ENCODE results near the gene TCOF1.
A peak's percentile ranks its signal among the peaks of the same experiment; 100 is the strongest.

TCOF1 gene, protein sequence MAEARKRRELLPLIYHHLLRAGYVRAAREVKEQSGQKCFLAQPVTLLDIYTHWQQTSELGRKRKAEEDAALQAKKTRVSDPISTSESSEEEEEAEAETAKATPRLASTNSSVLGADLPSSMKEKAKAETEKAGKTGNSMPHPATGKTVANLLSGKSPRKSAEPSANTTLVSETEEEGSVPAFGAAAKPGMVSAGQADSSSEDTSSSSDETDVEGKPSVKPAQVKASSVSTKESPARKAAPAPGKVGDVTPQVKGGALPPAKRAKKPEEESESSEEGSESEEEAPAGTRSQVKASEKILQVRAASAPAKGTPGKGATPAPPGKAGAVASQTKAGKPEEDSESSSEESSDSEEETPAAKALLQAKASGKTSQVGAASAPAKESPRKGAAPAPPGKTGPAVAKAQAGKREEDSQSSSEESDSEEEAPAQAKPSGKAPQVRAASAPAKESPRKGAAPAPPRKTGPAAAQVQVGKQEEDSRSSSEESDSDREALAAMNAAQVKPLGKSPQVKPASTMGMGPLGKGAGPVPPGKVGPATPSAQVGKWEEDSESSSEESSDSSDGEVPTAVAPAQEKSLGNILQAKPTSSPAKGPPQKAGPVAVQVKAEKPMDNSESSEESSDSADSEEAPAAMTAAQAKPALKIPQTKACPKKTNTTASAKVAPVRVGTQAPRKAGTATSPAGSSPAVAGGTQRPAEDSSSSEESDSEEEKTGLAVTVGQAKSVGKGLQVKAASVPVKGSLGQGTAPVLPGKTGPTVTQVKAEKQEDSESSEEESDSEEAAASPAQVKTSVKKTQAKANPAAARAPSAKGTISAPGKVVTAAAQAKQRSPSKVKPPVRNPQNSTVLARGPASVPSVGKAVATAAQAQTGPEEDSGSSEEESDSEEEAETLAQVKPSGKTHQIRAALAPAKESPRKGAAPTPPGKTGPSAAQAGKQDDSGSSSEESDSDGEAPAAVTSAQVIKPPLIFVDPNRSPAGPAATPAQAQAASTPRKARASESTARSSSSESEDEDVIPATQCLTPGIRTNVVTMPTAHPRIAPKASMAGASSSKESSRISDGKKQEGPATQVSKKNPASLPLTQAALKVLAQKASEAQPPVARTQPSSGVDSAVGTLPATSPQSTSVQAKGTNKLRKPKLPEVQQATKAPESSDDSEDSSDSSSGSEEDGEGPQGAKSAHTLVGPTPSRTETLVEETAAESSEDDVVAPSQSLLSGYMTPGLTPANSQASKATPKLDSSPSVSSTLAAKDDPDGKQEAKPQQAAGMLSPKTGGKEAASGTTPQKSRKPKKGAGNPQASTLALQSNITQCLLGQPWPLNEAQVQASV (N-terminal part only)

DNA sequence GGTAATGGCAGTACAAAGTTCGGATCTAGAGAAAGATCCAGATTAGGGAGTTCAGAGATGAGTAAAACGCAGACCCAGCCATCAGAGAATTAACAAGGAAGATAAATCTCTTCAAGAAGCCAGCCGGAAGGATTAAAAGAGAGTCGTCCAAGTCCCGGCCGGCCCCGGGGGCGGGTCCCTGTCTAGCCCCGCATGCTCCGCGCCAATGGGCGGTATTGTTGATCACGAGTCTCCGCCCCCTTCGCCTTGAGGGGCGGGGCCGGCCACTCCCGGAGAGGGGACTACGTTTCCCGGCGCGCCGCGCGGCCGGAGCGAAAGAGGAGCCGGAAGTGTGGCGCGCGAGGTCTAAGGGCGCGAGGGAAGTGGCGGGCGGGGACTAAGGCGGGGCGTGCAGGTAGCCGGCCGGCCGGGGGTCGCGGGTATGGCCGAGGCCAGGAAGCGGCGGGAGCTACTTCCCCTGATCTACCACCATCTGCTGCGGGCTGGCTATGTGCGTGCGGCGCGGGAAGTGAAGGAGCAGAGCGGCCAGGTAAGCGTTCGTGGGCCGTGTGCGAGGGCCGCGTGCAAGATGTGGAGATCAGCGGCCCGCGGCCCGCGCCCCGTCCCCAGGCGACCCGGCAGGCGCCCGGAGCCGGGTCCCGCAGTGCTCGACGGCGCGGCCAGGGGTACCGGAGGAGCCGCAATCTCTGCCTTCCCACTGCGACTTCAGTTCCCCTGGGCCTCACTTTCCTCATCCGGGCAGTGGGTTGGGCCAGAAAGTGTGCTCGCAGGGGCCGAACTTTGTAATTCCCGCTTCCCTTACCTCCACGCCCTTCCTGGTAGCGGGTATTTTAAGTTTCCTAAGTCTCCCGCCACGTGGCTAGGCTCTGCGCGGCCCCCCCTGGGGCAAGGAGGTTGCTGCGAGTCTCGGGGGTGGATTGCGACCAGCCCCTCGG lies at the start of gene TCOF1:
Gene TCOF1, plus strand, starts transcription at position 372 of the 935 bp plus-strand sequence. Its CDS starts 50 bp downstream, at position 422.
- peak; percentile 93 to 96 (median 95) for DNase-seq (ENCODE audit: low read depth in 3 of 3)

DNA sequence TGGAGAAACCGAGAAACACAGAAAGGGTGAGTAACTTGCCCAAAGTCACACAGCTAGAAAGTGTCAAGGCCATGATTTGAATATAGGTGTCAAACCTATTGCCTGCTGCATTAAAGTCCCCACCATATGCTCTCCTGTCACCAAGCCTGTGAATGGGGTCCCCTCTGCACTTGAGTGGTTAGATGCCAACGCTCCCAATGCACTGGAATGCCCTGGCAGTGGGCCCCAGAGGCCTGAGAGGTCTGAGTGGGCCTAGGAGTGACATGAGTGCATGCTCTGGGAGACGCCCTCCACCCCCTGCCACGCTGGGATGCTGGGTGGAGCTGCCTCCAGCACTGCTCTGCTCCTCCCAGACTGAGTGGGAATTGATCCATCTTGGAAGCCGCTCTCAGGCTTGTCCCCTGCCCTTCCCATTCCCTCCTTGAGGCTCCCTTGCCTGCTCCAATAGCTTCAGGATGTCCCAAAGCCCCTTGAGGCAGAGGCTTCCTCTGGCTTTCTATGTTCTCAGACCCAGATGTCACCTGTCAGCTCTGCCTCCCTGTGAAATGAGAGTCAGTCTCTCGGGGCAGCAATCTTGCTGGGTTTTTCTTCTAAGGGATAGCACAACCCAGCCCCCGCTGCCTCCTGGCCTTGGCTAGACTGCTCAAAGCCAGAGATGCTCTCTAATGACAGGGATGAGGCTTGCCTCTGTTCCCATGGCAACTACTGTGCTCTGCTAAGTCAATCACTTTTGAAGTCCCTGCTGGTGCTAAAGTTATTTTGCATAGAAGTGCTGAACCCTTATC lies 48.2 kb upstream of the TCOF1 start:
- no peak for DNase-seq (ENCODE audit: low read depth in 3 of 3)

DNA sequence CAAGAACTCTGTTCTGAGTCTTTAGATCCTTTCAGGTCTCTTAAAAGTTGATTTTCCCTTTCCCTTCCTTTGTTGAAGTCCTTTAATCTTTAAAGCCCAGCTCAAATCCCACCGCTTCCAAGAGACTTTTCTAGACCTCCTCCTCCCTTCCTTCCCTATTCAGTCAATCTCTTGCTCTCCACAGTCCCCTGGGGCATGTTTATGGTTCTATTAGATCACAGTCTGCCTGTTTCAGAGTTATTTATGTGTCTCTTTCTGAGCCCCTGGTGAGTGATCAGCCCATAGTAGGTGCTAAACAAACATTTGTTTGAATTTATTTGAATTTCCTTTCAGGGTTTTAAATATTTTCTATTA lies 47.6 kb upstream of the TCOF1 start:
- no peak for DNase-seq (ENCODE audit: low read depth in 3 of 3)

DNA sequence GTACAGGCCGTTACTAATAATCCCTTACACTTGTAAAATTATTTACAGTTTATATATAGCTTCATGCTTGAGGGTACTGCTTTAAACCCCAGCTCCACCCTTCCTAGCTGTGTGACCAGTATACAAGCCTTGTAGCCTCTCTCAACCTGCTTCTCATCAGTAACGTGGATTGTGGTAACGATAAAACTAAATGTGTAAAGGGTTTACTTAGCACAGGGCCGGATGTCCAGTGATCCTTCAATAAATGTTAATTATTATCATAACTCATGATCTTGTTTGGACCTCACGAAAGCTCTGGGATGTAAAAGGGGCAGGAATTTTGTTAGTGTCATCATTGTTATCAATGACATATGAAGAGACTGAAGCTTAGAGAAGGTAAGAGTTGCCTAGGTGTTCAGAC lies 47.3 kb upstream of the TCOF1 start:
- no peak for DNase-seq (ENCODE audit: low read depth in 3 of 3)

DNA sequence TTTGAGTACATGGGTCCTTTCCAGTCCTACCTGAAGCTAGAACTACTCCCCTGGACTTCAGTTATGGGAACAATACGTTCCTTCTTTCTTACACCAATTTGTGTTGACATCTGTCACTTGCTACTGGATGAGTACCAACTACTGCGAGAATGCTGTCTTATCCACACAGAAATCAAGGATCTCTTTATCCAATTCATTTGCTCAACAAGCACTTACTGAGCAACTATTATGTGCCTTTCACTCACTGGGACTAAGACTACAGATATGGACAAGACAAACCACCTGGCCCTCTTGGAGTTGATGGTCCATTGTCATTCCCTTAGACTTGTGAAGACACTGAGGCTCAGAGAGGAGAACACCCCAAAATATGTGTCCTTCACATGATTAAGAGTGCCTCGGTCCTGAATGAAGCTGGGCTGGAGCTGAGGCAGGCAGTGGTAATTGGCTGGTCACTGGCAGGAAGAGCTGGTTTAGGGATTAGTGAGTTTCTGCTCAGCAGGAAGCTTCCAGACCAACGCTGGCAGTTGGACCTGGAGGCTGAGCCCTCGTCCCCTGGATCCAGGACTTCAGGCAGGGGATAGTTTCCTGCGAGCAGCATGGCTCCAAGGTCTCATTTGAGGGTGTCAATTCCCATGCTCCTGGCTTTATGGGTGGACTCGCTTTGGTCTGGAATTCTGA lies 46.3 kb upstream of the TCOF1 start:
- DNase-seq (ENCODE audit: low read depth in 3 of 3): no peak

DNA sequence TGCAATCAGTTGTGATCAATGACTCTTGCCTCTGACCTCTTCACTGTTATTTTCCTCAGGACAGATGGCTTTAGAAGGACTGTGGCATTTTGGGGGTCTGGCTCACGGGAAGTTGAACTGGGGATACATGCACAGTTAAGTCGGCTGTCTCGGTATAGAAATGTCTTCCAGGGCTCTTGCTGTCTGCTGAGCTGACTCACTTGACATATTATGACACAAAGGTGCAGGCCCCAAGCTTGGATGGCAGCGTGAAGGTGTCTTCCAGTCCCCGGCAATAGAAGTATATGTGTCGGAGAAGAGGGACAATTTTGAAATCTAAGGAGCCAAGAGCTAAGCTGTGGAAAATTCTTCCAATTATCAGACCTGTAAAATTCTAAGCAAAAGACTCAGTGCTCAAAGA lies 45.0 kb upstream of the TCOF1 start:
- DNase-seq (ENCODE audit: low read depth in 3 of 3): no peak

DNA sequence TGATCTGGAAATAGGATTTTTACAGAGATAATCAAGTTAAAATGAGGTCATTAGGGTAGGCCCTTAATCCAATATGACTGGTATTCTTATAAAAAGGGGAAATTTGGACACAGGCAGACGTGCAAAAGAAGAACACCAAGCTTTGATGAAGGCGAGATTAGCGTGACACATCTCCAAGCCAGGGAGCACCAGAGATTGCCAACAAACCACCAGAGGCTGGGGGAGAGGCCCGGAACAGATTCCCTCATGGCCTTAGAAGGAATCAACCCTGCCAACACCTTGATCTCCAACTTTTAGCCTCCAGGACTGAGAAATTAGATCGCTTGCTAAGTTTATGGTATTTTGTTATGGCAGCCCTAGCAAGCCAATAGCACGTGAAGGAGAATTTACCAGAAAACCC lies 44.0 kb upstream of the TCOF1 start:
- no peak for DNase-seq (ENCODE audit: low read depth in 3 of 3)

DNA sequence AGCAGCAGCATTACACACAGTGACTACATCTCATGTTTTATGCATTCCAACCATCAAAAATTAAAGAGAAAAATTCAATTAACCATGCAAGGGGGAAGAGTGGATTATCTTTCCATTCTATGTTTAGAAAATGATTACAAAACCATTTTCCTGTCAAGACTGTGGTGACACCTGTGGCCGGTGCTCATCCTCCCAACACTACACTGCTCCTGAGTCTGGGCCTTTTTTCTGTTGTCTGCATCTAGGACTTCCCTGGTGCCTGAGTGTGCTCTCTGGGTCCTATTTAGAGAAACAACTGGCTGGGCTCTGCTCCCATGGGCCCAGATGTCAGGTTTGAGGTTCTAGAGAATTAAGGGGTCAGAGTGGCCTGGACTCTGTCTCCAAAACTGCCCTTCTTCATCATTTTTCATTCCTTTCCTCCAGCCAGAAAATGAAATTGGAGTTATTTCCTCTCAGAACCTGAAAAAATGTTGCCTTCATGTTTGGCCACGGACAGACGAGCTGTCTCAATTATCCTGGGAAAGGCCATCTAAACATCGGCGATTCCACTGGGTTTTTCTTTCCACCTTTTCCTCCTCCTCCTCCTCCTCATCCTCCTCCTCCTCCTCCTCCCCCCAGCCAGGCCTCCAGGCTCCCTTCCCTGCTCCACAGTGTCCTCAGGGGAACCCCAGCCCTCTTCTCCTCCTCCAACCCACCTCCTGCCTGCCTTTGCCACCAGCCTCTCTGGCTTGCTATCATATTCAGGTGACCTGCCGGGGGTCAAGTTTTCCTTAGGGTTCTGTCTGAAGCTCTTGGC lies 43.4 kb upstream of the TCOF1 start:
- DNase-seq (ENCODE audit: low read depth in 3 of 3): no peak

DNA sequence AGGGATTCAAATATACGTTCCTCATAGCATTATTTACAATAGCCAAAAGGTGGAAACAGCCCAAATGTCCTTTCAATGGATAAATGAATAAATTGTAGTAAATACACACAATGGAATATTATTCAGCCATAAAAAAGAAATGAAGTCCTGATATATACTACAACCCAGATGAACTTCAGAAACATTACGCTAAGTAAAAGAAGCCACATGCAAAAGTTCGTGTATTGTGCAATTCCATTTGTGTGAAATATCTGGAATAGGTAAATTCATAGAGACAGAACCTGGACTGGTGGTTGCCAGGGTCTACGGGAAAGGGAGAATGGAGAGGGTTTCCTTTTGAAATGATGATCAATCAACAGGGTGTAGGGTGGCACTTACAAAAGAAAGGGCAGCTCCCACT lies 42.3 kb upstream of the TCOF1 start:
- no peak for DNase-seq (ENCODE audit: low read depth in 3 of 3)

DNA sequence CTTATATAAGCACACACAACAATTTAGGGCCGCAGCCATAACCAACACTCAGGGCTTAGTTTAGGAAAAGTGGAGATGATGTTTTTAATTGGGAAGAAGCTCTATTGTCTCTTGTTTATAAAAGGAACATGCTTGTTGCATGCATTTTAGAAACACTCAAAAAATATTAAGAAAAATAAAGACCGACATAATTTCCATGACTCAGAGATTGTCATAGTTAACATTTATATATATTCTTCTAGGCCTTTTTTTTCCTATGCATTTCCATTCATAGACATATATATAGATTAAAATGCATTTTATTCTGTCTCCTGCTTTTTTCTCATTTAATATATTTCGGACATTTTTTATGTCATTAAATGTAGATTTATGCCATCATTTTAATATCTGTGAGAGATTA lies 41.2 kb upstream of the TCOF1 start:
- DNase-seq (ENCODE audit: low read depth in 3 of 3): no peak

DNA sequence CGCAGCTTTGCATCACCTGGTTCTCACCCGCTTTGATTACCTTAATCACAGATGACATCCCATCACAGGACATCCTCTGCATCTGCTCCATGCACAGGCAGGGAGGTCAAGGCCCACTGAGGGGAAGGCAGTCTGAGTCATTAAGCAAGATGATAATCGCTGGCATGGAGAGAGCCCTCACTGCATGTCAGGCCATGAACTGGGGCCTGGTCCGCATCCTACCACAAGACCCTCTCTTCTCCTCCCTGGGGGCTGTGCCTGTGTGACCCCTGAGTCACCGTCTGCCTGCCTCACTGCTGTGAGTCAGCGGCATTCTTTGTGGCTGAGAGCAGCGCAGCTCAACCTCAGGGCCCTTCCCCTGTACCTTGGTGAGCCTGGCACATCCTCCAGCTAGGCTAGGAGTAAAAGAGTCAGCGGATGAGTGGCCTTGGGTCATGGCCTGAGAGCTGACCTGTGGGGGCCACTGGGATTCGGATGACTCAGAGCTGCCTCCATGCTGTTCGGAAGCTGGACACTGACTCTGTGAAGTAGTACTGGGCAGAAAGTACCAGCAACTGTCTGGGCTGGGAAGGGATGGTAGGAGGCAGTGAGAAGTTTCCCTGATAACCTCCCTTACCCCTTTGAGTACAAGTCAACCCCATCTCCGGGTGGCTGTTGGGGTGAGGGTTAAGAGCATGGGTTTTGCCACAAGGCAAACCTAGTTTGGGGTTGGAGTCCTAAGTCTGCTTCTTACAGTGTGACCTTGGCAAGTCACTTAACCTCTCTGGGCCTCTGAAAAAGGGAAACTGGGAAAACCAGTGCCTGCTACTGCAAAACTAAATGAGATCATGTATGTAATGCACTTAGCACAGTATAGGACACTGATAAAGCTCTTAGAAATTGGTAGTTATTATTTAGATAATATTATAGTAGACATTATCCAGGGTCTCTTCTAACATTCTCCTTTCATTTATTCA lies 40.2 kb upstream of the TCOF1 start:
- no peak for DNase-seq (ENCODE audit: low read depth in 3 of 3)

DNA sequence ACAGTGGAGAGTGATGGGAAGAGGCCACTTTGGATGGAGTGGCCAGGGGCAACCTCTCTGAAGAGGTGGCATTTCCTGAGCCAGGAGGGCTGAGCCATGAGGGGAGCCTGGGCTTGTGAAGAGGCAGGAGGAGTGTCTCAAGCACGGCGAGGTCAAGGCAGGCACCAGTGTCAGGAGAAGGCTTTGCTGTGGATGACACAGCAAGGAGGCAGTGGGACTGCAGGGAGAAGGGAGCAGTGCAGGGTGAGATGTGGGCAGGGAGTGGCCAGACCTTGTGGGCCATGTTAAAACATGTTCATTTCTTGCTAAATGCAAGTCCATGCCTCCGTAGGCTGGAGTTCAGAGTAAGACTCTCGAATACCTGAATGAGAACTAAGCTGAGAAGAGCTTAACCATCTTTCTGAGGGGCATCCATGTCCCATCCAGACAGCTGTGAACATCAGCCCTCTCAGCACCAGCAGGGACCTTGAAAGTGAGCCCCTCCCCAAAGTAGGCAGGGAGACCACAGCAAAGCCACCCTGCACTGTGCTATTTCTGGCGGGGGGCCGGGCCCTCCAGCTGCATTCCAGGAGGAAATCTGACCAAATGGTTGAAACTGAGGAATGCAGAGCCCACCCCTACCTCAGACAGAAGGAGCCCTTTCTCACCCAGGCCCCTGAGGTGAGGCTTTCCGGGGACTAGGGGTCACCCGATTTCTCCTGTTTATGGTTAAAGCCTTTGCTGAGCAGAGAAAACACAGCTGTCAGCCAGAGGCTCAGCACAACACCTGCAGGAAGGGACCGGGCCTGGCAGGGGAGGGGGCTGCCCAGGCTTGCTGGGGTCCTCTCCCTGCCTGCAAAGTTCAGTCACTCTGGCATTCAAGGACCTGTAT lies 38.6 kb upstream of the TCOF1 start:
- DNase-seq (ENCODE audit: low read depth in 3 of 3): no peak

DNA sequence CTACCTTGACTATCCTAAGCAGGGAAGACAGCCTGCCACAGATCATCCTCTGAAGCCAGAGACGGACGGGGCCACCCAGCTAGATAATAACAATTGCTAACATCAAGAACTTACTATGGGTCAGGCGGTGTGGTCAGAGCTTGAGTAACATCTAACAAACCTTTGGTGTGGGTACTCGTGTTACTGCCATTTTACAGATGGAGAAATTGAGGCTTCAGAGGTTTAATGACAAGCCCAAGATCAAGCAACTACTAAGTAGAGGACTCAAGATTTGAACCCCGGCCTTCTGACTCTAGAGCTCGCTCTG lies 38.1 kb upstream of the TCOF1 start:
- DNase-seq (ENCODE audit: low read depth in 3 of 3): no peak

DNA sequence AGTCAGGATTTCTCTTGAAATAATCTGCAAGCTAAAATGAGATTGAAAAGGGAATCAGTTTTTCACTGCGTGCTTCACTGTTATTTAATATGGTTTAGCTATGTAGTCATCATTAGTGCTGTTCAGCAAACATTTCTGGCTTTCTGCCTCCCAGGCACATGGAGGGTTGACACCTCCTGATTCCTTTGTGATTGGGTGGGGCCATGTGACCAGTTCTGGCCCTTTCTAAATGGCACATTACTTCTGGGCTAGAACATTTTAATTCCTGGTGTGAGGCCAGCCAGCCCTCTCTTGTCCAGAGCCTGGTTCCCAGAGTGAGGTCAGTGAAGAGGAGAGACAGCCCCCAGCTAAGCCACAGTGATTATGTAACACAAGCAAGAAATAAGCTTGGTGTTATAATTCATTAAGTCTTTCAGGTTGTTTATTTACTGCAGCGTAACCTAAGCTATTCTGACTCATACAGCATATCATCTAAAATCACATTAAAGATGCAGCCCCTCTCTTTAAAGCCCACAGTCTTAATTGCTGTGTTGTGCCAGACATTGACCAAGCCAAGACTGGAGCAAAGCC lies 37.4 kb upstream of the TCOF1 start:
- no peak for DNase-seq (ENCODE audit: low read depth in 3 of 3)

DNA sequence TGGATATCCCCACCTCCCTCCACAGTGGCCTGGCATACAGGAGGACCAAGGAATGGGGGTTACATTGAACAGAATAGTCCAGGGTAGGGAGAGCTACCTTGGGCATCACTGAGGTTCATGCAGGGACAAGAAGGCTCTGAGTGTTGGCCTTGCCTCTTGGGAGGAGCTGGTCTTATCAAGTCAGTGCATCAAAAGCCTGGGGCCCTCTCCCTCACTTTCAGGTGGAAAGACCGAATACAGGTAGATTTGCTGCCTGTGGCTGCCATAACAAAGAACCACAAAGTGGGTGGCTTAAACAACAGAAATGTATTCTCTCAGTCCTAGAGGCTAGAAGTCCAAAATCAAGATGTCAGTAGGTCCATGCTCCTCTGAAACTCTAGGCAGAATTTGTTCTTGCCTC lies 36.3 kb upstream of the TCOF1 start:
- no peak for DNase-seq (ENCODE audit: low read depth in 3 of 3)

DNA sequence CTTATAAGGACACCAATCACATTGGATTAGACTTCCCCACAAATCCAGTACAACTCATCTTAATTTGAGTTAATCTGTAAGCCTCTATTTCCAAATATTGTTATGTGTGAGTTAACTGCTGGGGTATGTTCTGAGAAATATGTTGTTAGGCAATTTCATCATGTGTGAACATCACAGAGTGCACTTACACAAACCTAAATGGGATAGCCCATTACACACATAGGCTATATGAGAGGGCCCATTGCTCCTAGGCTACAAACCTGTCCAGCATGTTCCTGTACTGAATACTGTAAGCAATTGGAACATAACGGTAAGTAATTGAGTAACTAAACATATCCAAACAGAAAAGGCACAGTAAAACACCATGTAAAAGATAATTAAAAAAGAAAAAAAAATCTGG lies 35.7 kb upstream of the TCOF1 start:
- no peak for DNase-seq (ENCODE audit: low read depth in 3 of 3)

DNA sequence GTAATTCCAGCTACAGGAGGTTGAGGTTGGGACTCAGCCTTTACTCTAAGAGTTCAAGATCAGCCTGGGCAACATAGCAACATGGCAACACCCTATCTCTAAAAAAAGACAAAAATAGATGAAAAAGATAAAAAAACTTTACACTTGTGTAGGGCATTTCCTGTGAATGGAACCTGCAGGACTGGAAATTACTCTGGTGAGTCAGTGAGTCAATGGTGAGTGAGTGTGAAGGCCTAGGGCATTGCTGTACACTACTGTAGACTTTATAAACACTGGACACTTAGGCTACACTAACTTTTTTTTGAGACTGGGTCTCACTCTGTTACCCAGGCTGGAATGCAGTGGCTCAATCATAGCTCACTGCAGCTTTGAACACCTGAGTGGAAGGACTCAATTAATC lies 35.3 kb upstream of the TCOF1 start:
- no peak for DNase-seq (ENCODE audit: low read depth in 3 of 3)
